Upper lobe of right lung (tissue), 1 donor: ENCODE measurements around the gene ARSB. TPM values are rescaled to one million over a fixed set of nuclear protein-coding genes. Genes with fewer than 3 reads are reported as not detected.

Source experiments
- ATAC-seq: fragments of 200-7000 bp; cut with Tn5 transposase; one replicate; pipeline ENCODE4 v1.9.1; 2020; ENCODE audit warnings: mild to moderate bottlenecking, moderate library complexity
- DNase-seq: peaks from one replicate; pipeline ENCODE4 v3.0.0-alpha.2; 2020
- H3K27ac ChIP-seq: fragments of 200-600 bp; one replicate; pipeline ENCODE4 v1.8.0; 2022
- H3K27me3 ChIP-seq: fragments of 200-600 bp; one replicate; pipeline ENCODE4 v1.8.0; 2022; ENCODE audit warnings: mild to moderate bottlenecking
- H3K36me3 ChIP-seq: fragments of 200-600 bp; one replicate; pipeline ENCODE4 v1.8.0; 2022
- H3K4me1 ChIP-seq: fragments of 200-600 bp; one replicate; pipeline ENCODE4 v1.8.0; 2022
- H3K4me3 ChIP-seq: fragments of 200-600 bp; one replicate; pipeline ENCODE4 v1.8.0; 2022; ENCODE audit warnings: mild to moderate bottlenecking
- H3K9me3 ChIP-seq: fragments of 200-600 bp; one replicate; pipeline ENCODE4 v1.8.0; 2022
- intact Hi-C: fragments of 100-400 bp; cut with DNase I; formaldehyde crosslinking; loops from one replicate; pipeline ENCODE4 v1.11.0; 2022
- total RNA-seq: library from RNA; stranded (reverse); fragmentation: NEBNext Ultra II Directional; extraction: Animal tissue kit (Norgen Biotek cat#: 25700); gene quantifications from one replicate; pipeline ENCODE4 v1.2.1, GENCODE V29; 2021
- TF ChIP-seq, protein P1 (sequence below): fragments of 200-600 bp; IDR thresholded peaks from one replicate; pipeline ENCODE4 v1.8.0; 2022; ENCODE audit warnings: antibody characterized with exemption
- donor health status: DM: no; HTN: yes; CAD: no; lungs with severe emphysema.

The ARSB gene
- total RNA-seq, 1 donor from 2014 or later: 15.8 TPM

DNA sequence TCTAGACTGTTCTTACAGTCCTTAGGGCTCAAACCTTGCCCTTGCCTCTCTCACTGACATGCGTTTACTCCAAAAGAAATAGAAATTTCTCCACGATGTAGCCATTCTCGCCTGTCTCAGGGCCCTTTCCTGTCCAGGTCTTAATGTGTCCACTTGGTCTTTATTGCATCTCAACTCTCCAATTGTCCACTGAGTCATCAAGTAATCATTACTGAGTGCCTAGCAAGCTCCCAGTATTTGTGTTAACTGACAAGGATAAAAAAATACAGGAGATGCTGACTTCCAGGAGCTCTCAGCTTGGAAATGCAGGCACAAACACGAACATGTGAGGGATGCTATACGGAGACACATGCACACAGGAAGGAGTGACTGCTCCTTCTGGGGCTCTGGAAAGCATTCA, 147.3 kb downstream of the ARSB start:
- DNase-seq: no peak
- Histone ChIP-seq H3K36me3 (no peaks in the 10 kb centered on the region), H3K27ac (no peak overlapping the region), H3K9me3 (no peaks in the 10 kb centered on the region), H3K4me3 (no peak overlapping the region), H3K4me1 (no peaks in the 10 kb centered on the region), H3K27me3 (no peaks in the 10 kb centered on the region)
- no peak for ATAC-seq
- intact Hi-C loops: no loop called here
- TF ChIP-seq, protein P1, sequence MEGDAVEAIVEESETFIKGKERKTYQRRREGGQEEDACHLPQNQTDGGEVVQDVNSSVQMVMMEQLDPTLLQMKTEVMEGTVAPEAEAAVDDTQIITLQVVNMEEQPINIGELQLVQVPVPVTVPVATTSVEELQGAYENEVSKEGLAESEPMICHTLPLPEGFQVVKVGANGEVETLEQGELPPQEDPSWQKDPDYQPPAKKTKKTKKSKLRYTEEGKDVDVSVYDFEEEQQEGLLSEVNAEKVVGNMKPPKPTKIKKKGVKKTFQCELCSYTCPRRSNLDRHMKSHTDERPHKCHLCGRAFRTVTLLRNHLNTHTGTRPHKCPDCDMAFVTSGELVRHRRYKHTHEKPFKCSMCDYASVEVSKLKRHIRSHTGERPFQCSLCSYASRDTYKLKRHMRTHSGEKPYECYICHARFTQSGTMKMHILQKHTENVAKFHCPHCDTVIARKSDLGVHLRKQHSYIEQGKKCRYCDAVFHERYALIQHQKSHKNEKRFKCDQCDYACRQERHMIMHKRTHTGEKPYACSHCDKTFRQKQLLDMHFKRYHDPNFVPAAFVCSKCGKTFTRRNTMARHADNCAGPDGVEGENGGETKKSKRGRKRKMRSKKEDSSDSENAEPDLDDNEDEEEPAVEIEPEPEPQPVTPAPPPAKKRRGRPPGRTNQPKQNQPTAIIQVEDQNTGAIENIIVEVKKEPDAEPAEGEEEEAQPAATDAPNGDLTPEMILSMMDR: no peak

DNA sequence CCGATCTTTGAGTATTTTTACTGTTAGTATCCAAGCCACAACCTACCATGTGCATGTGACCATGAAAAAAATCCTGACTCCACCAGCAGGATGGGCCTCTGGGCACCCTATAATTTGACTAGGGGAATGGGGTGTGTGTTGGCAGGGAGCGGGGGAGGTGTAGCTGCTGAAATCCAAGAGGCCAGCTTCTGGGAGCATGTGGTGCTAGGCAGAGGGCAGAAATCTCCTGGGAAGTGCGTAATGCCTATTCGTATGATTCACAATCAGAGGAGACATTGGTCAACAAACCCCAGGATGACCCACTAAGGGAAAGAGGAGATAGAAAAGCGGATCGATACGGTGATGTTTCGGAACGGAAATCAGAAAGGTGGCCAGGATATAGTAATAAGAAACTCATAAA, 149.9 kb downstream of the ARSB start:
- H3K27me3 ChIP-seq: no peaks in the 10 kb centered on the region
- no peak for DNase-seq
- intact Hi-C loops: no loop called here
- no peaks in the 10 kb centered on the region for H3K36me3 ChIP-seq
- H3K4me1 ChIP-seq: no peaks in the 10 kb centered on the region
- TF ChIP-seq, protein P1: no peak
- no peak for ATAC-seq
- no peaks in the 10 kb centered on the region for H3K9me3 ChIP-seq
- no peak overlapping the region for H3K4me3 ChIP-seq
- no peak overlapping the region for H3K27ac ChIP-seq

GRCh38 chr5:78833284-78833683, 151.8 kb downstream of the ARSB start:
- Histone ChIP-seq H3K27ac (no peak overlapping the region), H3K4me1 (no peaks in the 10 kb centered on the region), H3K4me3 (no peak overlapping the region), H3K27me3 (no peaks in the 10 kb centered on the region), H3K9me3 (no peaks in the 10 kb centered on the region), H3K36me3 (no peaks in the 10 kb centered on the region)
- TF ChIP-seq, protein P1: no peak
- ATAC-seq (no peak), DNase-seq (no peak)
- intact Hi-C loops: no loop called here

- DNase-seq (no peak), ATAC-seq (no peak)
- Histone ChIP-seq H3K36me3 (no peaks in the 10 kb centered on the region), H3K27ac (no peak overlapping the region), H3K27me3 (no peaks in the 10 kb centered on the region), H3K4me1 (no peaks in the 10 kb centered on the region), H3K9me3 (no peaks in the 10 kb centered on the region), H3K4me3 (no peak overlapping the region)
- TF ChIP-seq, protein P1: no peak
- intact Hi-C loops: no loop called here
These were observed 154.5 kb downstream of the ARSB start for GRCh38 chr5:78830528-78831046.

- Histone ChIP-seq H3K36me3 (no peaks in the 10 kb centered on the region), H3K27ac (no peak overlapping the region), H3K27me3 (no peaks in the 10 kb centered on the region), H3K4me3 (no peak overlapping the region), H3K4me1 (no peaks in the 10 kb centered on the region), H3K9me3 (no peaks in the 10 kb centered on the region)
- no peak for DNase-seq
- no peak for ATAC-seq
- TF ChIP-seq, protein P1: no peak
- intact Hi-C loops: no loop called here
These were observed 155.1 kb downstream of the ARSB start for GRCh38 chr5:78829811-78830527.
